ENCODE data around the gene OXLD1. TPM values are rescaled to one million over a fixed set of nuclear protein-coding genes. Genes with fewer than 3 reads are reported as not detected.

Gene OXLD1
- total and polyA plus RNA-seq, 4 donors: 8.9 to 77.7 (median 48.2) TPM

DNA sequence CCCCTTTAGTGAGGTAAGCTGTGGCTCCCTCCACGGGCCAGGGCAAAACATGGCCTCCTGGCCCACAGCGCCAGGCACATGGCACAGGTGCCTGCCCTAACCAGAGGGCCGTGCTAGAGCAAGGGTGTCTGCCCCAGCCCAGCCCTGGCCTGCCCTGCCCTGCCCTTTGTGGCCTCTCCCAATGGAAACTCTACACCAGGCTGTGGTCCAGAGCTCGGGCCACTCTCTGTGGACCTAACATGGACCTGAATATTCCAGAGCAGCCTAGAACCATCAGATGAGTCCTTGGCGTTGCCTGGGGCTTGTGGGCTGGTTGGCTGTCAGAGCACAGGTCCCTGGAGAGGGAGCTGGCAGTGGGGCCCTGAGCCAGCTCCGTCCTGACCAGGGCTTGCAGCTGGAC lies 28.8 kb upstream of the OXLD1 start:
- H3K27ac ChIP-seq (ENCODE audit: low read depth in 1 of 2, low read length in 1 of 2): no peak overlapping the region
- H3K9me3 ChIP-seq (ENCODE audit: control insufficient read depth in 4 of 4, insufficient read depth in 3 of 4, low read length in 3 of 4): no peaks in the 10 kb centered on the region
- TF ChIP-seq, protein P1, sequence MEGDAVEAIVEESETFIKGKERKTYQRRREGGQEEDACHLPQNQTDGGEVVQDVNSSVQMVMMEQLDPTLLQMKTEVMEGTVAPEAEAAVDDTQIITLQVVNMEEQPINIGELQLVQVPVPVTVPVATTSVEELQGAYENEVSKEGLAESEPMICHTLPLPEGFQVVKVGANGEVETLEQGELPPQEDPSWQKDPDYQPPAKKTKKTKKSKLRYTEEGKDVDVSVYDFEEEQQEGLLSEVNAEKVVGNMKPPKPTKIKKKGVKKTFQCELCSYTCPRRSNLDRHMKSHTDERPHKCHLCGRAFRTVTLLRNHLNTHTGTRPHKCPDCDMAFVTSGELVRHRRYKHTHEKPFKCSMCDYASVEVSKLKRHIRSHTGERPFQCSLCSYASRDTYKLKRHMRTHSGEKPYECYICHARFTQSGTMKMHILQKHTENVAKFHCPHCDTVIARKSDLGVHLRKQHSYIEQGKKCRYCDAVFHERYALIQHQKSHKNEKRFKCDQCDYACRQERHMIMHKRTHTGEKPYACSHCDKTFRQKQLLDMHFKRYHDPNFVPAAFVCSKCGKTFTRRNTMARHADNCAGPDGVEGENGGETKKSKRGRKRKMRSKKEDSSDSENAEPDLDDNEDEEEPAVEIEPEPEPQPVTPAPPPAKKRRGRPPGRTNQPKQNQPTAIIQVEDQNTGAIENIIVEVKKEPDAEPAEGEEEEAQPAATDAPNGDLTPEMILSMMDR (IDR thresholded peaks at IDR 0.05; ENCODE audit: control extremely low read depth, extremely low read depth): no peak
- no peak overlapping the region for H3K4me3 ChIP-seq
- ATAC-seq (ENCODE audit: insufficient read depth, low FRiP score) (no peak), DNase-seq (no peak)
- no peaks in the 10 kb centered on the region for H3K27me3 ChIP-seq (ENCODE audit: control insufficient read depth in 3 of 3, insufficient read depth in 3 of 3, low read length in 2 of 3)
- 93% methylated on average over 6 of the region's 6 CpGs for WGBS, 2 donors
- H3K9ac ChIP-seq (ENCODE audit: insufficient read depth in 1 of 2, low read length in 2 of 2): no peak overlapping the region
- H3K4me1 ChIP-seq (ENCODE audit: control insufficient read depth in 5 of 5, insufficient read depth in 5 of 5, low read length in 5 of 5): no peaks in the 10 kb centered on the region
- peaks cover 11 to 83% (median 34%) of the 10 kb centered on the region in 4 donors for H3K36me3 ChIP-seq (ENCODE audit: control insufficient read depth in 4 of 4, insufficient read depth in 4 of 4, low read length in 4 of 4)

DNA sequence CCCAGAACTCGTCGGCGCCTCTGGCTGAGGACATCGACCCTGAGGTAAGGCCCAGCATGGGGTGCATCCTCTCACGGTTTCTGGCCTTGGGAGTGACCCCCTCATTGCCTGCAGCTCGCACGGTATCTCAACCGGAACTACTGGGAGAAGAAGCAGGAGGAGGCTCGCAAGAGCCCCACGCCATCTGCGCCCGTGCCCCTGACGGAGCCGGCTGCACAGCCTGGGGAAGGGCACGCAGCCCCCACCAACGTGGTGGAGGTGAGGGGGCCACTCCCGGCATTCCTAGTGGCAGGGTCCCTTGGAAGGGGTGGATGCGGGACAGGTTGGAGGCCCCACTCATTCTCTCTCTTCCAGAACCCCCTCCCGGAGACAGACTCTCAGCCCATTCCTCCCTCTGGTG lies 28.4 kb upstream of the OXLD1 start:
- TF ChIP-seq, protein P1 (IDR thresholded peaks at IDR 0.05; ENCODE audit: control extremely low read depth, extremely low read depth): no peak
- H3K27ac ChIP-seq (ENCODE audit: low read depth in 1 of 2, low read length in 1 of 2): no peak overlapping the region
- H3K4me3 ChIP-seq: no peak overlapping the region
- H3K36me3 ChIP-seq (ENCODE audit: control insufficient read depth in 4 of 4, insufficient read depth in 4 of 4, low read length in 4 of 4): peaks cover 11 to 87% (median 34%) of the 10 kb centered on the region in 4 donors
- H3K9me3 ChIP-seq (ENCODE audit: control insufficient read depth in 4 of 4, insufficient read depth in 3 of 4, low read length in 3 of 4): no peaks in the 10 kb centered on the region
- 96% methylated on average over 19 of the region's 19 CpGs for WGBS, 2 donors
- DNase-seq (no peak), ATAC-seq (ENCODE audit: insufficient read depth, low FRiP score) (no peak)
- H3K4me1 ChIP-seq (ENCODE audit: control insufficient read depth in 5 of 5, insufficient read depth in 5 of 5, low read length in 5 of 5): no peaks in the 10 kb centered on the region
- H3K27me3 ChIP-seq (ENCODE audit: control insufficient read depth in 3 of 3, insufficient read depth in 3 of 3, low read length in 2 of 3): no peaks in the 10 kb centered on the region
- no peak overlapping the region for H3K9ac ChIP-seq (ENCODE audit: insufficient read depth in 1 of 2, low read length in 2 of 2)

DNA sequence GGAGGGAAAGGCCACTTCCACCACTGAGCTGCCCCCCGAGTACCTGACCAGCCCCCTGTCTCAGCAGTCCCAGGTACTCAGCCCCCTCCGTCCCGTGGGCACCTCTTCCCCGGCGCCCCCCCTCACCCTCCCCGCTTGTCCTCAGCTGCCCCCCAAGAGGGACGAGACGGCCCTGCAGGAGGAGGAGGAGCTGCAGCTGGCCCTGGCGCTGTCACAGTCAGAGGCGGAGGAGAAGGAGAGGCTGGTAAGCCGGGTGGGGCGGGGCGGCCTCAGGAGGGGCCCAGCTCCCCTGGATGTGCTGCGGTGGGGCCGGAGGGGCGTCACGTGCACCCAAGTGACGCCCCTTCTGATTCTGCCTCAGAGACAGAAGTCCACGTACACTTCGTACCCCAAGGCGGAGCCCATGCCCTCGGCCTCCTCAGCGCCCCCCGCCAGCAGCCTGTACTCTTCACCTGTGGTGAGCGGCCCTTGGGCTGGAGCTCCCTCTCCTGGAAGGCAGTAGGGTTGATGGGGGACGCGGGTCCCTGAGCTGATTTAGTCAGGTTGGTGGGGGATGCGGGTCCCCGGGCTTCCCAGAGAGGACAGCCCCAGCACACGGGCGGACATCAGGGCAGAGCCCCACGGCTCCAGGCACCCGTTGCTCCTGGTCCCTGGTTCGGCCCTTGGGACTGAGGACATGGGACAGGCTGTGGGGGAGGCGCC lies 27.3 kb upstream of the OXLD1 start:
- WGBS, 2 donors: 92% methylated on average over 31 to 35 of the region's 35 CpGs
- no peak for ATAC-seq (ENCODE audit: insufficient read depth, low FRiP score)
- H3K9ac ChIP-seq (ENCODE audit: insufficient read depth in 1 of 2, low read length in 2 of 2): no peak overlapping the region
- H3K4me3 ChIP-seq: no peak overlapping the region
- H3K27ac ChIP-seq (ENCODE audit: low read depth in 1 of 2, low read length in 1 of 2): no peak overlapping the region
- no peaks in the 10 kb centered on the region for H3K9me3 ChIP-seq (ENCODE audit: control insufficient read depth in 4 of 4, insufficient read depth in 3 of 4, low read length in 3 of 4)
- H3K4me1 ChIP-seq (ENCODE audit: control insufficient read depth in 5 of 5, insufficient read depth in 5 of 5, low read length in 5 of 5): no peaks in the 10 kb centered on the region
- H3K27me3 ChIP-seq (ENCODE audit: control insufficient read depth in 3 of 3, insufficient read depth in 3 of 3, low read length in 2 of 3): no peaks in the 10 kb centered on the region
- TF ChIP-seq, protein P1 (IDR thresholded peaks at IDR 0.05; ENCODE audit: control extremely low read depth, extremely low read depth): no peak
- no peak for DNase-seq
- H3K36me3 ChIP-seq (ENCODE audit: control insufficient read depth in 4 of 4, insufficient read depth in 4 of 4, low read length in 4 of 4): peaks cover 8 to 94% (median 36%) of the 10 kb centered on the region in 4 donors

DNA sequence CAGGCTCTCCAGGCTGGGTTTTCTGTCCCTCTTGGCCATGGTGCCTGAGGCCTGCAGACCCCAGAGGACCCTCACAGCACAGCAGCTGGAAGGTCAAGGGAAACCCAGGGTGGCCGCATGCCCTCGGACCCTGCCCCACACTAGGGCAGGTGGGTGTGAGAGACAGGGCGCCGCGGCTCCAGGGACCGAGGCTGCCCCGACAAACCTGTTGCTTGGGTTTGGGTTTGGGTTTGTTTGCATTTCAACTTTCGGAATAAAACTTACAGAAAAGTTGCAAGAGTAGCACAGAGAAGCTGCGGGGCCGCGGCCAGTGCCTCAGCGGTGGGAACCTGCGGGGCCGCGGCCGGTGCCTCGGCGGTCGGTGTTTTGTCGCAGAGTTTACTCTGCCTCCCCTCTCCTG lies 25.2 kb upstream of the OXLD1 start:
- TF ChIP-seq, protein P1 (IDR thresholded peaks at IDR 0.05; ENCODE audit: control extremely low read depth, extremely low read depth): no peak
- ATAC-seq (ENCODE audit: insufficient read depth, low FRiP score): no peak
- no peaks in the 10 kb centered on the region for H3K27me3 ChIP-seq (ENCODE audit: control insufficient read depth in 3 of 3, insufficient read depth in 3 of 3, low read length in 2 of 3)
- peaks cover 8 to 97% (median 32%) of the 10 kb centered on the region in 4 donors for H3K36me3 ChIP-seq (ENCODE audit: control insufficient read depth in 4 of 4, insufficient read depth in 4 of 4, low read length in 4 of 4)
- DNase-seq: no peak
- H3K4me1 ChIP-seq (ENCODE audit: control insufficient read depth in 5 of 5, insufficient read depth in 5 of 5, low read length in 5 of 5): no peaks in the 10 kb centered on the region
- 95 to 97% methylated on average over 20 of the region's 20 CpGs for WGBS, 2 donors
- H3K27ac ChIP-seq (ENCODE audit: low read depth in 1 of 2, low read length in 1 of 2): no peak overlapping the region
- H3K9me3 ChIP-seq (ENCODE audit: control insufficient read depth in 4 of 4, insufficient read depth in 3 of 4, low read length in 3 of 4): no peaks in the 10 kb centered on the region
- no peak overlapping the region for H3K9ac ChIP-seq (ENCODE audit: insufficient read depth in 1 of 2, low read length in 2 of 2)
- no peak overlapping the region for H3K4me3 ChIP-seq

Measured in lung (tissue), 12 donors.